Subcutaneous adipose tissue (tissue), 4 donors: Measurements from ENCODE around the gene TAMM41. TPM values are rescaled to one million over a fixed set of nuclear protein-coding genes. Genes with fewer than 3 reads are reported as not detected.

Source experiments
- total RNA-seq, 4 donors: library from RNA; depleted of rRNA; stranded (reverse); fragments of >200 nt; gene quantifications; one replicate each; pipeline ENCODE4 v1.1.0, GENCODE V29; 2016
- TF ChIP-seq, protein P1 (sequence below): fragments of 450-650 bp; IDR thresholded peaks from one replicate; pipeline ENCODE4 v1.5.1; 2016; ENCODE audit warnings: low read depth, mild to moderate bottlenecking, control low read depth, antibody characterized with exemption, moderate library complexity

The TAMM41 gene, protein sequence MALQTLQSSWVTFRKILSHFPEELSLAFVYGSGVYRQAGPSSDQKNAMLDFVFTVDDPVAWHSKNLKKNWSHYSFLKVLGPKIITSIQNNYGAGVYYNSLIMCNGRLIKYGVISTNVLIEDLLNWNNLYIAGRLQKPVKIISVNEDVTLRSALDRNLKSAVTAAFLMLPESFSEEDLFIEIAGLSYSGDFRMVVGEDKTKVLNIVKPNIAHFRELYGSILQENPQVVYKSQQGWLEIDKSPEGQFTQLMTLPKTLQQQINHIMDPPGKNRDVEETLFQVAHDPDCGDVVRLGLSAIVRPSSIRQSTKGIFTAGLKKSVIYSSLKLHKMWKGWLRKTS
- 10 to 100 TPM in 3 of 4 donors, 1 to 10 TPM in 1; 9.5 to 26.0 (median 10.6) TPM for total RNA-seq

DNA sequence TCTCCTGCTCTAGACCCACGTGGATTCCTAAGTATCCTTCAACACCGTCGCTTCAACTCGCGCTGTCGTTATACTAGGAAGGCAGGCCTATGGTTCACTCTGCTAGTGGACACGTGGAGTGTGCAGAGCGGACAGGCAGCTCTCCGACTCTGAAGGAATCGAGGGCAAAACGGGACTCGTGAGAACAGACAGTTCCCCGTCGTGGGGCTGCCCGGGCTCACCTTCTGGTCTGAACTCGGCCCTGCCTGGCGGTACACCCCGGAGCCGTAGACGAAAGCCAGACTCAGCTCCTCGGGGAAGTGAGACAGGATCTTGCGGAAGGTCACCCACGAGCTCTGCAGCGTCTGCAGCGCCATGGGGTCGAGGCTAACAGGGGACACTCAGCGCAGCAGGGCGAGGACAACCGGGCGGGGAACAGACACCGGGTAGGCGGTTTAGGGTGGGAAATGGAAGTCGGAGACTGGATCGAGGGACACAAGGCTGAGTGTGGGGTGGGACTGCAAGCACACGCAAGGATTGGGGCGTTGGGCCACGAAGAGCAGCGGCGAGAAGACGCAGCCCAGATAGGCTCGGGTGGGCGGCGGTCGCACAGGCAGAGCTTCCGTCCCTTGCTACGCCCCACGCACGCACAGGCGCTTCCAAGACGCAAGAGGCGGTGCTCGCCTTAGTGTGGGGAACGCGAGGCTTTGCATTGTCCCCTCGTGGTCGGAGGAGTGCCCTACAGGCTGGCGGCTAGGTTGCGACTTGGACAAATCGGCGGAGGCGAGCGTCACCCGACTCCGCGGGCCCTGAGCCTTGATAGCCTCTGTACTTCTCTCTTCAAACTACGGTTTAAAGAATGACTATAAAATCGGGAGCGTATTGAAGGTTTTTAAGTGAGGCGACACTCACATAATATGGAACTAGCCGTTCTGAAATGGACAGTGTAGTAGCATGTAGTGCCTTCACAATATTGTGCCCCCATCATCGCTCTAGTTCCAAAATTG is at the start of gene TAMM41:
TAMM41 (minus strand) TSS at position 605 of the 986 bp plus-strand sequence; CDS start at position 356, 249 bp downstream.
- TF ChIP-seq, protein P1, sequence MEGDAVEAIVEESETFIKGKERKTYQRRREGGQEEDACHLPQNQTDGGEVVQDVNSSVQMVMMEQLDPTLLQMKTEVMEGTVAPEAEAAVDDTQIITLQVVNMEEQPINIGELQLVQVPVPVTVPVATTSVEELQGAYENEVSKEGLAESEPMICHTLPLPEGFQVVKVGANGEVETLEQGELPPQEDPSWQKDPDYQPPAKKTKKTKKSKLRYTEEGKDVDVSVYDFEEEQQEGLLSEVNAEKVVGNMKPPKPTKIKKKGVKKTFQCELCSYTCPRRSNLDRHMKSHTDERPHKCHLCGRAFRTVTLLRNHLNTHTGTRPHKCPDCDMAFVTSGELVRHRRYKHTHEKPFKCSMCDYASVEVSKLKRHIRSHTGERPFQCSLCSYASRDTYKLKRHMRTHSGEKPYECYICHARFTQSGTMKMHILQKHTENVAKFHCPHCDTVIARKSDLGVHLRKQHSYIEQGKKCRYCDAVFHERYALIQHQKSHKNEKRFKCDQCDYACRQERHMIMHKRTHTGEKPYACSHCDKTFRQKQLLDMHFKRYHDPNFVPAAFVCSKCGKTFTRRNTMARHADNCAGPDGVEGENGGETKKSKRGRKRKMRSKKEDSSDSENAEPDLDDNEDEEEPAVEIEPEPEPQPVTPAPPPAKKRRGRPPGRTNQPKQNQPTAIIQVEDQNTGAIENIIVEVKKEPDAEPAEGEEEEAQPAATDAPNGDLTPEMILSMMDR, result no peak

DNA sequence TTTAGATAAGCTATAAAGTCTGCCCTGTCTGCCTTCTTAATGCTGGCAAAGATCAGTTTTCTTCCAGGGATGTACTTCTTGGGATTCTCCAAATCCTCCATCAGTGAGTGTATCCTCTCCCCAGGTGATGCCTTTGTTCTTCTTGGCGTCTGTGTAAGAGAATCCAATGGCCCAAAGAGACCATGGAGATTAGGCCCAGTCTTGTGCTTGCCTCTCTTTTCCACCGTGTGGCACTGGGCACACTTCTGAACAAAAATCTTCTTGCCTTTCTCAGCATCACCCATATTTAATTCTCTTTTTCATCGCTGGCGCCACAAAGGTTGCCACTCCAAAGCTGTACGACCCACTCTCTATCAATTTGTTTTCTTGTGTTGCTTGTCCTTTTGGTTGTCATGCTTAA is 32.2 kb upstream of the TAMM41 start:
- TF ChIP-seq, protein P1, result no peak

DNA sequence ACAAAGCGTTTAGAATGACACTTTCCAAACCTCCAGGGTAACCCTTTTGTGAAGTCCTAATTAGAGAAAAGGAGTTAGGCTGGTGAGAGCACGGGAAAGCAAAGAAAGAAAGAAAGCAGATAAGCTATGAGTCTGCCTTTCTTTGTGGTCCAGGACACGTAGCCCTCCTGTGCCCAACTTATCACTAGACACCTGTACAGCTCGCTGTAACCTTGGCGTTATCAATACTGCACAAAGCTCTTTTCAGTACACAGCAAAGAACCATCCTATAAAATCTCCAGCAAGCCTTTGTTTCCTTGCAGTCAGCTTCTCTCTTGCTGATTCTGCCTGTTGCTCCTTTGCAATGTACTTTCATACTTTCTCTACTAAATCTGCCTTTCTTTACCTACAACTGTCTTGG is 6.8 kb upstream of the TAMM41 start:
- TF ChIP-seq, protein P1, result no peak

DNA sequence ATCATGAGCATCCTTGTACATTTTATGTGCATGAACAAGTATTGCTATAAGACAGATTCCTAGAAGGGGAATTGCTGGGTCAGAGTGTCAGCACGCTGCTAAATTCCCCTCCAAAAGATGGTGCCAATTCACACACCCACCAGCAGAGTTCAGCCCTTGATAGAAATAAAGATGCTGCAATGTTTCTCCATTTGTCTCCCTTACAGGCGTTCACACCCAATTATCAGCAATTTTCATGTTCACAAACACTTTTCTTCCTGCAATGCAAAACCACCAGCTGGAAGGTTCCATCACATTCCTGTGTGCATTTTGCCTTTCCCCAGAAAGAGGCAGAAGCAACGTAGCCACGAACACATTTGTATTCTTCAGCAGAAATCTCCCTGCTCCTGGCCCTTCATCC is 3.3 kb upstream of the TAMM41 start:
- TF ChIP-seq, protein P1, result no peak

DNA sequence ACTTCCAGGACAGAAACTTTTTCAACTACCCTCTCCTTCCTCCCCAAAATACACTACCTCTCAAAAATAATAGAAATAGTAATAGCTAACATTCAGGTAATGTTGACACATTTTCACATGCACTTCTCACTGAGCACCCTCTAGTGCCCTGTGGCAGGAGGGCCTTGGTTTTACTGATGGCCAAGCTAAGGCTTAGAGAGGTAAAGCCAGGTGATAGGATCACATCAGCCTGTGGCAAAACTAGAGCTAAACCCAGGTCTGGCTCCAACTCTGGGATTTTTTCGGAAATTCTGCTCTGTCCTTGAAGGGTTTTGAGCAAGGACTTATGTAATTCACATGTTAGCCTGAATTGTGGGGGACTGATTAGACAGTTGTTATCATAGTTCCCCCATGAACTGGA is 922 bp upstream of the TAMM41 start:
- TF ChIP-seq, protein P1, result no peak

DNA sequence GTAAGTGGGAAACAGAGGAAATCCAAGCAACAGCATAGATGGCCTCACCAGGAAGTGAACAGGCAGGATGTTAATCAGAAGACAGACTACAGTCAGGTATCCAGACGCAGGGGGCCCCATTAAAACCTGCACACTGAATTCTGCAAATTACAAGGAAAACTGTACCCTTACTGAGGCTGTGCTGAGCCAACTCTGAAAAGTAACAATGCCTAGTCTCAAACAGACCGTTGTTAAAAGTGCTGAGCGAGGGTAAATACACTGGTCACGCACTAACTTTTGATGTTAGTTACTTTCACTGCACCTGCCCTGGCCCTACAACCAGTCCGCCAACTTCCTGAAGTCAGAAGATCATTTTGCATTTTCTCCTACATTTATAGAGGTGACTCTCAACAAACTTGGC is 1.0 kb downstream of the TAMM41 start:
- TF ChIP-seq, protein P1, result no peak

DNA sequence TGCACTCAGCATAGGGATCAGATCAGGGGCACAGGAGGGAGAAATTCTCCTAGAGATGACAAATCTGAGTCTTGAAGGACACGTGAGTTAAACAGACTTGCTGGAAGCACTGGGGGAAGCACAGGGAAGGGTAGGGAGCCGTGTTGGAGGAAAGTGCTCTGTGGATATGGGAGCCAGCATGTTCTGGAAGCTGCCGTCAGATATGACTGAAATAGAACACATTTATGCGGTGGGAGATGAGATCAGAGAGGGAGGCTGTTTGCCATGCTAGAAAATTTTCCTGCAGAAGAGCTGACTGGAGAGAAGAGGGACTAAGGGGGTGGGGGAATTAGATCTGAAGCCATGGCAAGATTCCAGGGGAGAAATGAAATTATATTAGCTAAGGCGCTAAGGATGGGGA is 1.8 kb downstream of the TAMM41 start:
- TF ChIP-seq, protein P1, result no peak
